Measurements from ENCODE around the gene COL4A1.

COL4A1 gene

GRCh38 chr13:110231348-110232047, 75.5 kb downstream of the COL4A1 start:
- H3K9ac ChIP-seq: no peak overlapping the region
- H4K20me1 ChIP-seq (ENCODE audit: insufficient read depth): no peaks in the 10 kb centered on the region
- H2AFZ ChIP-seq (ENCODE audit: low read depth): no peak overlapping the region
- H3K27me3 ChIP-seq (ENCODE audit: insufficient read depth, low read depth): no peaks in the 10 kb centered on the region
- H3K79me2 ChIP-seq (ENCODE audit: insufficient read depth, low read depth): no peaks in the 10 kb centered on the region
- no peak overlapping the region for H3K4me2 ChIP-seq
- no peaks in the 10 kb centered on the region for H3K4me1 ChIP-seq (ENCODE audit: low read depth, poor library complexity, severe bottlenecking)
- H3K4me3 ChIP-seq (IDR thresholded peaks at IDR 0.05; ENCODE audit: insufficient read depth, low read depth, low read length): no peak overlapping the region
- no peaks in the 10 kb centered on the region for H3K36me3 ChIP-seq (ENCODE audit: insufficient read depth)
- H3K27ac ChIP-seq: no peak overlapping the region
- no peak for TF ChIP-seq CTCF (conservative IDR thresholded peaks at IDR 0.05; ENCODE audit: low read depth, low read length)

- Histone ChIP-seq H3K27ac (no peak overlapping the region), H3K36me3 (ENCODE audit: insufficient read depth) (no peaks in the 10 kb centered on the region), H3K4me3 (IDR thresholded peaks at IDR 0.05; ENCODE audit: insufficient read depth, low read depth, low read length) (no peak overlapping the region), H3K79me2 (ENCODE audit: insufficient read depth, low read depth) (no peaks in the 10 kb centered on the region), H3K27me3 (ENCODE audit: insufficient read depth, low read depth) (no peaks in the 10 kb centered on the region), H3K9ac (no peak overlapping the region), H3K4me2 (no peak overlapping the region), H4K20me1 (ENCODE audit: insufficient read depth) (no peaks in the 10 kb centered on the region), H2AFZ (ENCODE audit: low read depth) (no peak overlapping the region), H3K4me1 (ENCODE audit: low read depth, poor library complexity, severe bottlenecking) (no peaks in the 10 kb centered on the region)
- TF ChIP-seq CTCF (conservative IDR thresholded peaks at IDR 0.05; ENCODE audit: low read depth, low read length): no peak
These were observed 76.2 kb downstream of the COL4A1 start for GRCh38 chr13:110230661-110231347.

- Histone ChIP-seq H3K9ac (no peak overlapping the region), H3K27me3 (ENCODE audit: insufficient read depth, low read depth) (no peaks in the 10 kb centered on the region), H3K4me1 (ENCODE audit: low read depth, poor library complexity, severe bottlenecking) (no peaks in the 10 kb centered on the region), H4K20me1 (ENCODE audit: insufficient read depth) (no peaks in the 10 kb centered on the region), H3K27ac (no peak overlapping the region), H3K4me2 (no peak overlapping the region), H3K36me3 (ENCODE audit: insufficient read depth) (no peaks in the 10 kb centered on the region), H3K4me3 (IDR thresholded peaks at IDR 0.05; ENCODE audit: insufficient read depth, low read depth, low read length) (no peak overlapping the region), H3K79me2 (ENCODE audit: insufficient read depth, low read depth) (no peaks in the 10 kb centered on the region), H2AFZ (ENCODE audit: low read depth) (no peak overlapping the region)
- TF ChIP-seq CTCF (conservative IDR thresholded peaks at IDR 0.05; ENCODE audit: low read depth, low read length): no peak
These were observed 76.9 kb downstream of the COL4A1 start for GRCh38 chr13:110229905-110230563.

GRCh38 chr13:110228936-110229904, 77.7 kb downstream of the COL4A1 start:
- H3K27ac ChIP-seq: no peak overlapping the region
- no peaks in the 10 kb centered on the region for H3K27me3 ChIP-seq (ENCODE audit: insufficient read depth, low read depth)
- H2AFZ ChIP-seq (ENCODE audit: low read depth): no peak overlapping the region
- no peak overlapping the region for H3K4me2 ChIP-seq
- H3K9ac ChIP-seq: no peak overlapping the region
- no peak overlapping the region for H3K4me3 ChIP-seq (IDR thresholded peaks at IDR 0.05; ENCODE audit: insufficient read depth, low read depth, low read length)
- no peaks in the 10 kb centered on the region for H4K20me1 ChIP-seq (ENCODE audit: insufficient read depth)
- H3K36me3 ChIP-seq (ENCODE audit: insufficient read depth): no peaks in the 10 kb centered on the region
- H3K4me1 ChIP-seq (ENCODE audit: low read depth, poor library complexity, severe bottlenecking): no peaks in the 10 kb centered on the region
- no peaks in the 10 kb centered on the region for H3K79me2 ChIP-seq (ENCODE audit: insufficient read depth, low read depth)
- TF ChIP-seq CTCF (conservative IDR thresholded peaks at IDR 0.05; ENCODE audit: low read depth, low read length): no peak
